Measurements from ENCODE around the gene DIAPH1.

Gene DIAPH1

DNA sequence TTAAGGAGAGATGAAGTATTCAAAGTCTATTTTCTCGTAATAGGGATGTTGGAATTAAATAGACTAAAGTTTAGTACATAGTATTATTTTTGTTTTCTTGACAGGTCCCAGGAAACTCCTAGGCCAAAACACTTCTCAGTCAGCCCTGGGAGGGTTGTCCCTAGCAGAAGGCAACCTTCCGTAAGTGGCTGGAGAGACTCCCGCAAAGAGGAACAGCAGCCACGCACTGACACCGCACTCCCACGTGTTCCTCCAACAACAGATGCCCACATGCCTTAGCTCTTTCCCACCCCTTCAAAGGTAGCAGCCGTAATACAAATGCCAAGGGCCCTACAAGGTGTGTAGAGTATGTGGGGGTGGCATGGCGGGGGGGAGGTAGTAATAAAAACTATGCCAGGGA is 101.5 kb downstream of the DIAPH1 start:
- no peak for DNase-seq

DNA sequence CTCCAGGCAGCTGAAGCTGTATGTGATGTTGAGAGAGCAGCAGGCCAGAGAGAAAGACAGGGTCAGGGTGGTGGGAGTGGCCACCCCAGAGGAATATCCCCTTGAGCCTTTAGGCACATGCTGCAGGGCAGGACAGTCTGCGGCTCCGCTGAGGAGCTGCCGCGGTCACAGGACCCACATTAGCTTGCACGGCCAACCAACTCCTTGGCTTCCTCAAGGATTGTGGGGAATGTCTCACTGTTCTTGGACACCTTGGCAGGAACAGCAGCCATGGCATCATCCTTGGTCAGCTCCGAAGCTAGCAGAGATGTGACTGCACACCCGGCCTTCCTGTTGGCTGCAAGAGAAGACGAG is 102.2 kb downstream of the DIAPH1 start:
- DNase-seq: no peak

DNA sequence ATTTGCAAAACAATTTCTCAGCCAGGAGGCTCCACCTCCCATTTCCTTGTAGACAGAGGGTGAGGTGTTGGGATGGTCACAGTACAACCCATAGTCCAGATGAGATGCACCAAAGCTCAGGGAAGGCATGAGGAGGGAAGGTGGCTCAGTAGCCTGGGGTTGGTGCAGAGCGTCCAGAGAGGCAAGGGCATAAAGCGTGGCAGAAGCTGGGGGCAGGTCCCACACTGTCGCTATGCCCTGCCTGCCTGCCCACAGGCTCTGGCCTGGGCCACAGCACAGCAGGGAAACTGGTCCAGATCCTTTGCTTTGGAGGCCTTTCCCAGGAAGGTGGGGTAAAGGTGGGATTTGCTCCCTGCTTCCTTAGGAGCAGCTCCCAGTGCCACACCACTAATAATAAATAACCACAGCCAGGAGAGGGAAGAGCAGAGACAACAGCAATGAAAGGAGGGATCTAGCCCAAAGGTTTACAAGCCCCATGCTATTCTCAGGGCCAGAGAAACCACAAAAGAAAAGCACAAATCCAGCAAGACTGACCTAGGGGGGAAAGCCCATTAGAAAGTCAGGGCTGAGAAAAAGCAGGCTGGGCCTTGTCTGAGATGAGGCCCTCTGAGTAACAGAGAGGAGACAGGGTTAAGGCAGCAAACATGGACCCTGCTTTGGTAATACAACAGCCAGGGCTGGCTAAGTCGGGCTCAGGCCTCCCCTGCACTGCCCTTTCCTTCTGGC is 102.7 kb downstream of the DIAPH1 start:
- DNase-seq: no peak

DNA sequence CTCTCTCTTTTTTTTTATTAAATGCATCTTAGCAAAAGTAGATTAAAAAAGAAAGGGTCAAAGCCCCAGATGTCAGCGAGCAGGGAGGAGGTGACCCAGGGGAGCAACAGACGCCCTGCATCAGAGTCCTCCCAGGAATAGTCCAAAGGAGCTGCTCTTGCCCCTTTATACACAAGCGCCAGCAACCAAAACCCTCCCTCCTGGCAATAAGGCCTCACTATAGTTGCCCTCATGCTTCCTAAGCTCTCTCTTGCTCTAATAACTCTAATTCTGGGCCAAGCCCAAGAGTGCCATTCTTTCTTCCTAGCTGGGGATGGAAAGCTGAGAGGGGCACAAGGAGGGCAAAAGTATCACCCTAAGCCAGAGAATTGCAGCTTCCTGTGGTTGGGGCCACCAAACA is 103.7 kb downstream of the DIAPH1 start:
- DNase-seq: no peak

DNA sequence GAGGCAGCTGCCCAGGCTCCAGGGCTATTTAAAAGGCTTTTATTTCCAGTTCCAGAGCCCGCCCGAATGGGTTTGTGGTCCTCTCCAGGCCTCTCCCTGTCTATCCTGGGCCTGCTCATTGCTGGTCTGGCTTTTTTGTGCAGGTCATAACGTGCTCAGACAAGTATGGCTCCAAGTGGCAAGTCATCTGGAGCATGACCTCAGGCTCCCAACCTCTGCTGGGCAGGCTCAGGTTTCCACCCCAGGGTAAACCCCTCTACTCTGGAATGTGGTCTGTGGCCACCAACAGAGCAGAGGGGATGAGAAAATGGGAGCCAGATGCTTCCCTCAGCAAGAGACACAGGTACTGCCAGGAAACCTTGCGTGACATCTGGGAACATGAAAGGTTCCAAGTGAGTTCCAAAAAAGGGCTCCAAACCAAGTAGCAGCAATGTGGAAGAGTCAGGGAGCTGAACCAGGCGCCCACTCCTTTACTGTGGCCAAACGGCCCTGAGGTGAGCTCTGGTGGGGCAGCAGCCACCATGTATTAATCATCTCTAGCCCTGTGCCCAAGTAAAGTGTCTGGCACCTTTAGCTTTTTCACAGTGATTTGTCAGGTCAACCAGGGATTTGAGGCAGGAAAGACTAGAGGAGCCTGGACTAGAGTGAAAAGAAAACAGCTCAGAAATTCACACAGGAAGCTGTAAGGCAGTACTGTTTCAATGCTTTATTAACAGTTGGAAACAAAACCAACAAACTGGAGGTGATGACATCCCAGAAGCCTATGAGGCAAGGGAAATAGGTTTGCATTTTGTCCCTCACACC is 104.3 kb downstream of the DIAPH1 start:
- no peak for DNase-seq

DNA sequence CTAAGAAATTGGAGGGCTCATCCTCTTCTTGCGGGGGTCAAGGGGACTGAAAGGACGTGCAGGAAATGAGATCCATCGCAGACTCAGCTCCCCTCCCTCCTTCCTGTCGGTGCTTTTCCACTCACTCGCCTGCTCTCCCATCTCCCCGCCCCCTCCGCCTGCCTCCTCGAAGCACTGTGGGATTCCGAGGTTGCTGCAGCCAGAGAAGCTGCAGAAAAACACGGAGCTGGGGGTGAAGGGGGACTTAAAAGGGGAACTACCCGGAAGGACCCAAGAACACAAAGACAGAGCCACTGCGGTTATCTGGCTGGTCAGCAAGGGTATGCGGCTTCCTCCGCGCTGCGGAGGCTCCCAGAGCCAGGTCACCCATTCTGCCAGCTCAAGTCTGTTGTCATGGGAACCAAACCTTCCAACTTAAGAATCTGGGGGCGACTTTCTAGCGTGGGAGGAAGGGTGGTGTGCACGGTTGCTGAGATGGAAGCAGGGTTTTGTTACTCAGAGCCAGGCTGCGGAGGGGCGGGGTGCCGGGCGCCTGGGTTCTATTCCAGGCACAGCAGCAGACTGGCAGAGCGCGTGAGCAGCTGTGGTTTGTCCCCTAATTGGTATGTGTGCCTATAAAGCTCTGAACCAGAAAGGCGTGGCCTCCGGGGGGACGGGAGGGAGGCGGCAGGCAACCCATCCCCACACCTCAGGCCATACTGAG is 105.0 kb downstream of the DIAPH1 start:
- DNase-seq: peak; percentile 91

DNA sequence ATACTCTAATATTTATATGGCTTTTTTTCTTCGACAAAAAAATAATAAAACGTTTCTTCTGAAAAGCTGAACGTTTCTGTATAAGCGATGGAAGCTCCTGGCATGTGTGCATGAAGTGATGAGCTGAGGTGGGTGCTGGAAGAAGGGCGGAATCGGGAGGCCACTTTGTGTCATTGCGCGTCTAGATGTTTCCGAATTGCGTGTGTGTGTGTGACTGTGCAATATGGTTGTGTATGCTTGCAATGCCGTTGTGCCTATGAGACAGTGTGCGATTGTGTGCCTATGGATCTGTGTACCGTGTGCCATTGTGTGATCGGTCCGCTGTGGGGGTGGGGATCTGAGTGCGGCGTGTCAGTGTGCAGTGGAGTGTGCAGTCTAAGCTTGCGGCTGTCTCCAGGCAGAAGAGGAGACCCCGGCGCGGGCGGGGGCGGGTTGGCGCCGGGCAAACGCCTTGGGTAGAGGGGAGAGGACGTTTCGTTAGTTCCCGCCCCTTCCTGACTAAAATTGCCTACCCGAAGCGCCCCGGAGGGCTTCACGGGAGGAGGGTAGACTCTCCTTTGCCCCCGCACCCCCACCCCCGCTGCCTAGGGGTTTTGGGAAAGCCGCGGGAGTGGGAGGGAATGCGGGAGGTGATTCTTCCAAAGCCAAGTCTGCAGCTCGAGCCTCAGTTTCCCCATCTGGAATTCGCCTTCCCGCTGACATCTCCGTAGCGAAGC is 105.7 kb downstream of the DIAPH1 start:
- DNase-seq: peak; percentile 85

DNA sequence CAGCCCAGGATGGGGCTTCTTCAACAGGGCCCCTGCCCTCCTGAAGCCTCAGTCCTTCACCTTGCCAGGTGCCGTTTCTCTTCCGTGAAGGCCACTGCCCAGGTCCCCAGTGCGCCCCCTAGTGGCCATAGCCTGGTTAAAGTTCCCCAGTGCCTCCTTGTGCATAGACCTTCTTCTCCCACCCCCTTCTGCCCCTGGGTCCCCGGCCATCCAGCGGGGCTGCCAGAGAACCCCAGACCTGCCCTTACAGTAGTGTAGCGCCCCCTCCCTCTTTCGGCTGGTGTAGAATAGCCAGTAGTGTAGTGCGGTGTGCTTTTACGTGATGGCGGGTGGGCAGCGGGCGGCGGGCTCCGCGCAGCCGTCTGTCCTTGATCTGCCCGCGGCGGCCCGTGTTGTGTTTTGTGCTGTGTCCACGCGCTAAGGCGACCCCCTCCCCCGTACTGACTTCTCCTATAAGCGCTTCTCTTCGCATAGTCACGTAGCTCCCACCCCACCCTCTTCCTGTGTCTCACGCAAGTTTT is 106.3 kb downstream of the DIAPH1 start:
- peak; percentile 82 for DNase-seq

DNA sequence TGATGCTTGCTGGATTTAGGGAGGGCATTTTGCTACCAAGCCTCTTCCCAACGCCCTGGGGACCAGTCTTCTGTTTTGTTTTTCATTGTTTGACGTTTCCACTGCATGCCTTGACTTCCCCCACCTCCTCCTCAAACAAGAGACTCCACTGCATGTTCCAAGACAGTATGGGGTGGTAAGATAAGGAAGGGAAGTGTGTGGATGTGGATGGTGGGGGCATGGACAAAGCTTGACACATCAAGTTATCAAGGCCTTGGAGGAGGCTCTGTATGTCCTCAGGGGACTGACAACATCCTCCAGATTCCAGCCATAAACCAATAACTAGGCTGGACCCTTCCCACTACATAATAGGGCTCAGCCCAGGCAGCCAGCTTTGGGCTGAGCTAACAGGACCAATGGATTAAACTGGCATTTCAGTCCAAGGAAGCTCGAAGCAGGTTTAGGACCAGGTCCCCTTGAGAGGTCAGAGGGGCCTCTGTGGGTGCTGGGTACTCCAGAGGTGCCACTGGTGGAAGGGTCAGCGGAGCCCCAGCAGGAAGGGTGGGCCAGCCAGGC is 107.0 kb downstream of the DIAPH1 start:
- DNase-seq: no peak

DNA sequence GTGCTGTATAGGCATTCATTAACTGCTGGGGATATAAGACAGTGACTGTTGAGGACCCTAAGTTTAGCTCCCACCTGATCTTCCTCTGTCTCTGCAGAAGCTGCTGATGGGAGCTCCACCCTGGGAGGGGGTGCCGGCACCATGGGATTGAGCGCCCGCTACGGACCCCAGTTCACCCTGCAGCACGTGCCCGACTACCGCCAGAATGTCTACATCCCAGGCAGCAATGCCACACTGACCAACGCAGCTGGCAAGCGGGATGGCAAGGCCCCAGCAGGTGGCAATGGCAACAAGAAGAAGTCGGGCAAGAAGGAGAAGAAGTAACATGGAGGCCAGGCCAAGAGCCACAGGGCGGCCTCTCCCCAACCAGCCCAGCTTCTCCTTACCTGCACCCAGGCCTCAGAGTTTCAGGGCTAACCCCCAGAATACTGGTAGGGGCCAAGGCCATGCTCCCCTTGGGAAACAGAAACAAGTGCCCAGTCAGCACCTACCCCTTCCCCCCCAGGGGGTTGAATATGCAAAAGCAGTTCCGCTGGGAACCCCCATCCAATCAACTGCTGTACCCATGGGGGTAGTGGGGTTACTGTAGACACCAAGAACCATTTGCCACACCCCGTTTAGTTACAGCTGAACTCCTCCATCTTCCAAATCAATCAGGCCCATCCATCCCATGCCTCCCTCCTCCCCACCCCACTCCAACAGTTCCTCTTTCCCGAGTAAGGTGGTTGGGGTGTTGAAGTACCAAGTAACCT is 107.8 kb downstream of the DIAPH1 start:
- no peak for DNase-seq

DNA sequence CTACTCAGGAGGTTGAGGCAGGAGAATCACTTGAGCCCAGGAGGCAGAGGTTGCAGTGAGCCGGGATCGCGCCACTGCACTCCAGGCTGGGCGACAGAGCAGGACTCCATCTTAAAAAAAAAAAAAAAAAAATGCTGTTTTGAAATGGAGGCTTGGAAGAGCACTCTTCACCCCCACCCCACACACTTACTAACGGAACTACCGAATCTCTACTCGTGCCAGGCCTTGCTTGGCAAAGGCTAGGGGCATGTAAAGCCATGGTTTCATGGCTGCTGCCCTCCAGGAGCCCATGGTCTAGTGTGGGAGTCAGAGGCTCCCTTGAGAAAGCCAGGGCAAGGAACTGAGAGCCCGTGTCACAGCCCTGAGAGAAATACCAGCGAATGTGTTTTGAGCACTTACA is 108.6 kb downstream of the DIAPH1 start:
- DNase-seq: no peak

DNA sequence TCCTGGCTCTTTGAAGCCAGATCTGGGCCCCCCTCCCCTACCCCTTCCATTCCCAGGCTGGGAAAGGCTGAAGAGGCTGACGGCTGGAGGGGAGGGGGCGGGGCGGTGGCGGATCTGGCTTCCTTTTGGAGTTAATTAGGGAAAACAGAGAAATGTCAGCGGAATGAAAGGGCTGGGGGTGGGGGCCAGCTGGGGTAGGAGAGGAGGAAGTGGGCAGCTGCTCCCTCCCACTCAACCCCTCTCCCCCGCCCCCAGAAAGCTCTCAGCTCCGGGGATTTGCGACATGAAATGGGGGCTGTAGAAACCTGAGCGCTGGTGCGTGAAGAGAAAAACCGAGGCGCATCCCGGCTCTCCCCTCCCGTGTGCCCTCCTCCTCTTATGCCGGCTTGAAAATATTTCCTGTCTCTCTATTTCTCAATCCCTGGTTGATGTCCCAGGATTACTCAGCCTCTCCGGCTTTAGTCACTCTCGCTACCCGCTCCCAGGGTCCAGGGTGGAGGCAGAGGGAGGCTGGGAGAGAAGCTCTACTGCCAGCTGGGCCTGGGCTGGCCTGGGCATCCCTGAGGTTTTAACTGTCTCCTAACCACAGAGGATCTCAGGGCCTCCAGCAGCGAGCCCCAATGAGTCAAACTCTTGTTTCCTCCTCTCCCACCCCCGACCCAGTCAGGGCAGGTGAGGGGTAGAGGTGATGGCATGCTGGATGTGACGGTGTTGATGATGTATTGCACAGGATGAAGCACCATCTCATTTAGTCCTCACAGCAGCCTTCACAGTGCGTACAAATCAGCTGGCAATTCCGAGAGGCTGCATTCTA is 109.8 kb downstream of the DIAPH1 start:
- DNase-seq: peak; percentile 83

DNA sequence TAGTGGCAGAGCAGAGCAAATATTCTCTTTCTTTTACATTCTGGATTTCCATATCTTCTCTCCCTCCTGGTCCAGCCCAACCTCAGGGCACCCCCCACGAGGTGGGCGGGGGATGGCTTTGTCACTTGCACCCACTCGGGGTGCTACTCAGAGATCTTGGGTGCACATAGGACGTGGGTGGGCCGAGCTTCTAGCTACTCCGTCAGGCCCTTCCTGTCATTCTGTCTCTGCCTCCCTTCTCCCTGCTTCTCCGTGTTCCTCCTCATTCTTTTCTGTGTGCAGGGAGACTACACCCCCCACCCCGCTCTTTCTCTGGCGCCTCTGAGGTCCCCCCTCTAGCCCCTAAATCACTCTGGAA is 110.4 kb downstream of the DIAPH1 start:
- peak; percentile 71 for DNase-seq

DNA sequence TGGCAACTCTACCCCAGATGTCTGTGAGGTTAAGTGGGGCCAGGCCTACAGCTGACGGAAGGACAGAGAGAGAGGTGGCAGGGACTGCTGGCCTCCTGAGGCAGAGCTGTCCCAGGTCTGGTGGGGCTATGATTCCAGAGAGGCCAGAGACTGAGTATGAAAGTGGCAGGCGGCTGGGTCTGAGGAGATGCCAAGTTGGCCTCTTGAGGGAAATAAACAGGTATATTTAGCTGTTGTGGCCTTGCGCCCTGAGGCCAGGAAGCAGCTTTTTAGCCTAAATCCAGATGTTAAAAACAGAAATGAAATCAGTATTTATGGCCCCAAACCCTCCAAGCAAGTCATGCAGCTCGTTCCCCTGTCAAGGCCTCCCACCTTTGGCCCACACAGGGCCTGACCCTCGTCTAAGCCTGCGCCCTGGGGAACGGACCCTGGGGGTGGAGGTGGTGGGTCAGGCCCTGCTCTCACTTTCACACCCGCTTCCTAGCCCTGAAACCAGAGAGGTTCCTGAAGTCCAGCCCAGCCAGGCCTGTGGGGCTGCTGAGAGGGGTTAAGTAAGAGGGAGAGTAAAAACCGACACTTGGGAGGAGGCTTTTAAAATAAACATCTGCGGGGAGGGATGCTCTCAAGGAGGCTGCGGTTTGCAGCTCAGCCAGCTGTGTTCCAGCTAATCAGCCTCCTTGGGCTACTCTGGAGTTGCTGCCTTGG is 111.3 kb downstream of the DIAPH1 start:
- DNase-seq: peak; percentile 81

DNA sequence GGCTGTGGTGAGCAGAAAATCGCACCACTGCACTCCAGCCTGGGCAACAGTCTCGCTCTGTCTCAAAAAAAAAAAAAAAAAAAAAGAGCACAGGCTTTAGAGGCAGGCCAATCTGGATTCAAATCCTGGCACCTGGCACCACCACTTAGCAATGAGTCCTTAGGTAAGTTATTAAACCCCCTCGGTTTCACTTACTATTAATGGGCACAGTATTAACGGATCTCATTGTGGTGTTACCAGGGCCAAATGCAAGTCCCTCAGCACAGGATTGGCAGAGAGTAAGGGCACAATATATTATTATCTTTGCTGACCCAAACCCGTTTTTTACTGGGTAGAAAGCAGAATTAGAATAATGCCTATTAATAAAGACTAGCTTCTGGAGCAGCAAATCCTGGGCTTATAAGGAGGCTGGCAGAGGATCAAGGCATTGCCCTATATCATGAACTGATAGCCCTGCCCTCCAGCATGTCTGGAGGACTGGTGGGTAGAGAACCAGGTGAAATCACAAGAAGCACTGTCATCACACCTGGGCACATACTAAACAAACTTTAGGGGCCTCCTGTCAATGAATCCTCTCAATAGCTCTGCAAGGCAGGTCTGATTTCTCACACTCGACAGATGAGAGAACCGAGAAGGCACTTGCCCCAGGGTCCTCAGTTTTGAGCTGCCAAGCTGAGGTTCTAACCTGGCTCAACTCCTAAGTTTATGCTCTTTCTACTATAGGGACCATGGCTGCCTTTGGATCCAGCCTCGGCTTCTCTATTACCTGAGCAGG is 112.2 kb downstream of the DIAPH1 start:
- no peak for DNase-seq

DNA sequence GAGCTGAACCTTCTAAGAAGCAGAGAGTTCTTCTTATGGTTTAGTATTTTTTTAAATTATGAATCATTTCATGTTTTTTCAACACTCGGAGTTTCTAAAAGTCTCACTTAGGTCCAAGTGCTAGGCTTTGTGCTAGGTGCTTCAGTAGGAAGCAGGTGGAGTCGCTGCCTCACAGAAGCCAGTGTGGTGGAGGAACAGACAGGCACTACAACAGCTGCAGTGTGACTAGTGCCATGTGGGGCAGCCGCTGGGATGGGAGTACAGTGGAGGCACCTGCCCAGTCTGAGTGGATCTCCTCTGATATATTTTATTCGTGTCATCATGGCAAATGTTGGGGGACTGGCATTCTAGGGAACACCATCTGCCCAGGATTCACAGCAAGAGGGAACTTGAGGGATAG is 114.6 kb downstream of the DIAPH1 start:
- no peak for DNase-seq

DNA sequence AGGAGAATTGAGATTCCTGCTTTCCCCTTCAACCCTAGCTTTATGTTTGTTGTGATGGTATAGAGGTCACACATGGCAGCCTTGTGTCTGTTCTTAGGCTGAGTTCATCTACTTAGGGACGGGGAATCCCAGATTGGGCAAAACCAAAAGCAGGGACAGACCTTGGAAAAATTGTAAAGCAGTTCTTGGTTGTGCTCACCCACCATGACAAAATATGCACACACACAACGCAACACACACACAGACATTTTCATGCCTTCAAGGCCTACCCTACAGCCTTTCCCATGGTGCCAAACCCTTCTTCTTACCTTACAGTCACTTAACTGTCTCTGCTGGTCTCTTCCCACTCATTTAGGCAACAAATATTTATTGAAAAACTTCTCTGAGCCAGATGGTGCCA is 115.1 kb downstream of the DIAPH1 start:
- DNase-seq: no peak

DNA sequence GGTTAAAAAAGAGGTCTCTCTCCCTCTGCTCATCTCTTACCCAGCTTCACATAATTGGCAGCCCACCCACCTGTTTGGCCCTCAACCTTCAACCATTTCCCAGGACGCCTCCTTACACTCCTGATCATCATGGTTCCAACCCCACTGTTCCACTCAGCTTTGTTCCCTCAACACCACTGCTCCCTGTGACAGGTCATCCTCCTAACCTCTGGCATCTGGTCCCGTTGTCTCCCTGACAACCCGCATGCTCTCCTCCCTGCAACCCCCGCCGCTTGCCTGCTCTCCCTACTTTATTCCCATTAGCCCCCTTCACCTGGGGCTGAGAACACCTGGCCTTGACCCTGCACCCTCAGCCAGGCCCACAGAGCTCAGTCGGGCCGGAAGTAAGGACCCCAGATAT is 117.0 kb downstream of the DIAPH1 start:
- DNase-seq: no peak

DNA sequence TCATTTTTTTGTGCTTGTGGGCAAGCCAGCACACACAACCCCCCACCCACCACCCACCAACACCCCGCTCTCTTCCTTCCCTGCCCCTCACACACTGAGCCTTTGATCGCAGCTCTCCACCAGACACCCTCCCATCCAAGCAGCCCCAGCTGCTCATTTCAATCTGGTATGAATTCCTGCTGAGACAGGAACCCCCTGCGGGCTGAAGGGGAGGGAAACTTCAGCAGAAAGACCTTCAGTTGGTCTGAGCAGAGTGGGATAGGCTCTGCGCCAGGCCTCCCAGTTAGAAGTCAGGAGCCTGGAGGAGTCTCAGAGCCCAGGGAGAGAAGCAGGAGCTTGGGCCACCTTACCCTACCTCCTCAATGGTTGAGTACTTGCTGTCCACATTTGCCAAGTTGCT is 122.8 kb downstream of the DIAPH1 start:
- DNase-seq: no peak

DNA sequence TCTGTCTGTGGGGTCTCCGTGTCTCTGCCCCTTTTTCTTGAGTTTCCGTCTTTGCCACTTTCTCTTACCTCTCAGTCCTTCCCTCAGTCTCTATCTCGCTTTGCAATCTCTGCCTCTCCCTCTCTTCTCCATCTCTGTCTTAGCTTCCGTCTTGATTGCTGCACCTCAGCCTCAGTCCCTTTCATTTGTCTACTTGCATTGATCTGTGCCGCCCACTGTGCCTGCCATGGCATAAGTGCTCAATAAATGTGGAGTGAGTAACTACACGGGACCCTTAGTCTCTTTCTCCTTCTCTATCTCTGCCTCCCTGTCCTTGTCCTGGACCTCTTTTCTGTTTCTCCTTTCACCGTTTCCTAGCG is 123.4 kb downstream of the DIAPH1 start:
- no peak for DNase-seq

Measured in right forelimb (tissue), 1 donor.